Calu3 (cell line): Measurements from ENCODE around the gene EXOG. TPM values are rescaled to one million over a fixed set of nuclear protein-coding genes. Genes with fewer than 3 reads are reported as not detected.

Experiments used
- BruUV-seq: library from RNA; stranded (reverse); fragments of 400-500 nt; replicated peaks from 2 replicates; lab custom pipeline; 2021; lab: Mats Ljungman, UMichigan
- CTCF ChIA-PET: fragments of 300-600 bp; sonication (Branson Sonifier 250); formaldehyde crosslinking; loops from one replicate; lab custom pipeline; 2022; ENCODE audit warnings: antibody characterized with exemption; lab: Charles Lee
- DNase-seq: peaks from one replicate; pipeline ENCODE4 v3.0.0; 2022
- H3K27ac Mint-ChIP-seq: one replicate; pipeline ENCODE4 v1.8.0; 2022; ENCODE audit warnings: mixed read lengths; ENCODE audit not compliant: unreplicated experiment
- H3K27me3 Mint-ChIP-seq: one replicate; pipeline ENCODE4 v1.8.0; 2022; ENCODE audit warnings: mixed read lengths; ENCODE audit not compliant: unreplicated experiment
- H3K36me3 Mint-ChIP-seq: one replicate; pipeline ENCODE4 v1.8.0; 2022; ENCODE audit warnings: mild to moderate bottlenecking, moderate library complexity, mixed read lengths; ENCODE audit not compliant: insufficient read depth, unreplicated experiment
- H3K4me1 Mint-ChIP-seq: one replicate; pipeline ENCODE4 v1.8.0; 2022; ENCODE audit warnings: mild to moderate bottlenecking, low read depth, mixed read lengths; ENCODE audit not compliant: unreplicated experiment
- H3K4me3 Mint-ChIP-seq: one replicate; pipeline ENCODE4 v1.8.0; 2022; ENCODE audit warnings: mild to moderate bottlenecking, low read depth, moderate library complexity, mixed read lengths; ENCODE audit not compliant: unreplicated experiment
- H3K9me3 Mint-ChIP-seq: one replicate; pipeline ENCODE4 v1.8.0; 2022; ENCODE audit warnings: low read depth, mixed read lengths; ENCODE audit not compliant: unreplicated experiment
- intact Hi-C: fragments of 100-400 bp; cut with micrococcal nuclease; formaldehyde crosslinking; loops from one replicate; pipeline ENCODE4 v1.10.0; 2022; ENCODE audit not compliant: unreplicated experiment
- total RNA-seq: library from RNA; stranded (reverse); gene quantifications from 2 replicates; pipeline ENCODE4 v1.2.3, GENCODE V29; 2022
- TF ChIP-seq, protein P1 (sequence below): fragments of 200-600 bp; IDR thresholded peaks from one replicate; pipeline ENCODE4 v1.8.0; 2022; ENCODE audit warnings: antibody characterized with exemption; ENCODE audit not compliant: unreplicated experiment

EXOG gene
- total RNA-seq, 1 experiment from 2014 or later = 13.2 TPM

GRCh38 chr3:38453913-38454177 is 42.3 kb upstream of the EXOG start:
- H3K27me3 Mint-ChIP-seq = no peaks in the 10 kb centered on the region
- peaks cover 16% of the 10 kb centered on the region for H3K4me1 Mint-ChIP-seq
- DNase-seq = no peak
- intact Hi-C loops = loop anchor here (10.0 kb wide), 1 partner anchor 109 kb away; the partner anchor contains the start of gene XYLB
- peaks cover 4% of the 10 kb centered on the region for H3K9me3 Mint-ChIP-seq
- CTCF ChIA-PET = interaction anchor here (0.6 kb wide), 1 partner anchor 546 kb away, joined by 4 read pairs; no protein-coding TSS in a partner anchor
- H3K4me3 Mint-ChIP-seq = peak overlapping the region; percentile 94
- TF ChIP-seq, protein P1, sequence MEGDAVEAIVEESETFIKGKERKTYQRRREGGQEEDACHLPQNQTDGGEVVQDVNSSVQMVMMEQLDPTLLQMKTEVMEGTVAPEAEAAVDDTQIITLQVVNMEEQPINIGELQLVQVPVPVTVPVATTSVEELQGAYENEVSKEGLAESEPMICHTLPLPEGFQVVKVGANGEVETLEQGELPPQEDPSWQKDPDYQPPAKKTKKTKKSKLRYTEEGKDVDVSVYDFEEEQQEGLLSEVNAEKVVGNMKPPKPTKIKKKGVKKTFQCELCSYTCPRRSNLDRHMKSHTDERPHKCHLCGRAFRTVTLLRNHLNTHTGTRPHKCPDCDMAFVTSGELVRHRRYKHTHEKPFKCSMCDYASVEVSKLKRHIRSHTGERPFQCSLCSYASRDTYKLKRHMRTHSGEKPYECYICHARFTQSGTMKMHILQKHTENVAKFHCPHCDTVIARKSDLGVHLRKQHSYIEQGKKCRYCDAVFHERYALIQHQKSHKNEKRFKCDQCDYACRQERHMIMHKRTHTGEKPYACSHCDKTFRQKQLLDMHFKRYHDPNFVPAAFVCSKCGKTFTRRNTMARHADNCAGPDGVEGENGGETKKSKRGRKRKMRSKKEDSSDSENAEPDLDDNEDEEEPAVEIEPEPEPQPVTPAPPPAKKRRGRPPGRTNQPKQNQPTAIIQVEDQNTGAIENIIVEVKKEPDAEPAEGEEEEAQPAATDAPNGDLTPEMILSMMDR = no peak
- no TSS peak for BruUV-seq
- H3K36me3 Mint-ChIP-seq = peaks cover 30% of the 10 kb centered on the region
- H3K27ac Mint-ChIP-seq = no peak overlapping the region

- CTCF ChIA-PET = interaction anchor here (0.6 kb wide), 1 partner anchor 545 kb away, joined by 4 read pairs; no protein-coding TSS in a partner anchor
- TF ChIP-seq, protein P1 = no peak
- Mint-ChIP-seq H3K27me3 (no peaks in the 10 kb centered on the region), H3K9me3 (peaks cover 4% of the 10 kb centered on the region), H3K4me1 (peaks cover 21% of the 10 kb centered on the region), H3K36me3 (peaks cover 30% of the 10 kb centered on the region), H3K4me3 (peak overlapping the region; percentile 94), H3K27ac (peak overlapping the region; percentile 70)
- no TSS peak for BruUV-seq
- intact Hi-C loops = loop anchor here (10.0 kb wide), 1 partner anchor 110 kb away; the partner anchor contains the start of gene XYLB
- peak; percentile 32 for DNase-seq
Measured at GRCh38 chr3:38454178-38454883, 41.8 kb upstream of the EXOG start.

- H3K9me3 Mint-ChIP-seq = peaks cover 4% of the 10 kb centered on the region
- intact Hi-C loops = loop anchor here (10.0 kb wide), 1 partner anchor 110 kb away; the partner anchor contains the start of gene XYLB
- TF ChIP-seq, protein P1 = no peak
- no peaks in the 10 kb centered on the region for H3K27me3 Mint-ChIP-seq
- DNase-seq = peak; percentile 83
- H3K4me1 Mint-ChIP-seq = peaks cover 28% of the 10 kb centered on the region
- H3K27ac Mint-ChIP-seq = peak overlapping the region; percentile 70
- H3K36me3 Mint-ChIP-seq = peaks cover 30% of the 10 kb centered on the region
- H3K4me3 Mint-ChIP-seq = peak overlapping the region; percentile 94
- no TSS peak for BruUV-seq
- CTCF ChIA-PET = no interaction called here
Measured at GRCh38 chr3:38454884-38455638, 41.1 kb upstream of the EXOG start.

GRCh38 chr3:38455639-38456430 is 40.3 kb upstream of the EXOG start:
- BruUV-seq = TSS peak; percentile 14
- TF ChIP-seq, protein P1 = no peak
- peaks cover 1% of the 10 kb centered on the region for H3K9me3 Mint-ChIP-seq
- peak overlapping the region; percentile 94 for H3K4me3 Mint-ChIP-seq
- no peak for DNase-seq
- H3K4me1 Mint-ChIP-seq = peaks cover 33% of the 10 kb centered on the region
- CTCF ChIA-PET = no interaction called here
- no peaks in the 10 kb centered on the region for H3K27me3 Mint-ChIP-seq
- intact Hi-C loops = loop anchor here (10.0 kb wide), 1 partner anchor 111 kb away; the partner anchor contains the start of gene XYLB
- H3K36me3 Mint-ChIP-seq = peaks cover 30% of the 10 kb centered on the region
- H3K27ac Mint-ChIP-seq = no peak overlapping the region
